ENCODE data around the gene MIPOL1. TPM values are rescaled to one million over a fixed set of nuclear protein-coding genes. Genes with fewer than 3 reads are reported as not detected.

MIPOL1 gene, protein sequence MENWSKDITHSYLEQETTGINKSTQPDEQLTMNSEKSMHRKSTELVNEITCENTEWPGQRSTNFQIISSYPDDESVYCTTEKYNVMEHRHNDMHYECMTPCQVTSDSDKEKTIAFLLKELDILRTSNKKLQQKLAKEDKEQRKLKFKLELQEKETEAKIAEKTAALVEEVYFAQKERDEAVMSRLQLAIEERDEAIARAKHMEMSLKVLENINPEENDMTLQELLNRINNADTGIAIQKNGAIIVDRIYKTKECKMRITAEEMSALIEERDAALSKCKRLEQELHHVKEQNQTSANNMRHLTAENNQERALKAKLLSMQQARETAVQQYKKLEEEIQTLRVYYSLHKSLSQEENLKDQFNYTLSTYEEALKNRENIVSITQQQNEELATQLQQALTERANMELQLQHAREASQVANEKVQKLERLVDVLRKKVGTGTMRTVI
- not detected for total RNA-seq

DNA sequence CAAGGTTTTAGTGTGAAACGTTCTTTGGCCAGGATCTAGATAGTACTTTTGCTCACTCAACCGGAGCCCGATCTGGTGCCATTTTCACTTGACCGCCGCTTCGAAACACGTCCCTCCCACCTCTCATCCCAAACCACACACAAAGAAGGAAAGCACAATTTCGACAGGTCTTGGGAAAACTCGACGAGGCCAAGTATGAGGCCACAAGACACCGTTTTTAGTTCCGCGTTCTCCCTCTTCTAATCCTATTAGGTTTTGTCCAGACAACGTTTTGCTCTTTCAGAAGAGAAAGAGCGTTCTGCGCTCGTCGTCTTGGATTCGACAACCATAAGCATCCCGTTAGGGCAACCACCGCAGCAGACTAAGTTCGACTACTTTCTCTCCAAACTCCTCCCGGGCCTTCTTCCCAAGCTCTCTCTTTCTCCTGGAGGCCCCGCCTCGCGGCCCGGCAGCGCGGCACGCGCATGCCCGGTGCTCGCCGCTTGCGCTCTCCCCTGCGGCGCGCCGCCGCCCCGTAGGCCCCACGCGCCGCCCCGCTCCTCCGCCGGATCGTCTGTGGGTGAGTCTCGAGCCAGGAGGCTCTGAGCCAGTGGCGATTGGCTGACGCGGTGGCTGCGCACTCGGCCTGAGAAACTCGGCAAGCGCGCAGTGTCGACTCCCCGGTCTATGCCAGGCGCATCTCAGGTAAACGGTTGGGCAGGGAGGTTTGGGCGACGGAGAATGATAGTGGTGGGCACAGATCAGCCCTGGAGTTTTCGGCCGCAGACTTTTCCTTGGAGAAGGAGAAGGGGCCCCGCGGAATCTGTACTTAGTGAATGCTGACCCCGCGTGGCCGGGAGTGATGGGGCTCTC is at the start of gene MIPOL1:
Gene MIPOL1, plus strand, starts transcription at position 517 of the 852 bp plus-strand sequence. CDS start 49,952 bp downstream, outside the sequence.

DNA sequence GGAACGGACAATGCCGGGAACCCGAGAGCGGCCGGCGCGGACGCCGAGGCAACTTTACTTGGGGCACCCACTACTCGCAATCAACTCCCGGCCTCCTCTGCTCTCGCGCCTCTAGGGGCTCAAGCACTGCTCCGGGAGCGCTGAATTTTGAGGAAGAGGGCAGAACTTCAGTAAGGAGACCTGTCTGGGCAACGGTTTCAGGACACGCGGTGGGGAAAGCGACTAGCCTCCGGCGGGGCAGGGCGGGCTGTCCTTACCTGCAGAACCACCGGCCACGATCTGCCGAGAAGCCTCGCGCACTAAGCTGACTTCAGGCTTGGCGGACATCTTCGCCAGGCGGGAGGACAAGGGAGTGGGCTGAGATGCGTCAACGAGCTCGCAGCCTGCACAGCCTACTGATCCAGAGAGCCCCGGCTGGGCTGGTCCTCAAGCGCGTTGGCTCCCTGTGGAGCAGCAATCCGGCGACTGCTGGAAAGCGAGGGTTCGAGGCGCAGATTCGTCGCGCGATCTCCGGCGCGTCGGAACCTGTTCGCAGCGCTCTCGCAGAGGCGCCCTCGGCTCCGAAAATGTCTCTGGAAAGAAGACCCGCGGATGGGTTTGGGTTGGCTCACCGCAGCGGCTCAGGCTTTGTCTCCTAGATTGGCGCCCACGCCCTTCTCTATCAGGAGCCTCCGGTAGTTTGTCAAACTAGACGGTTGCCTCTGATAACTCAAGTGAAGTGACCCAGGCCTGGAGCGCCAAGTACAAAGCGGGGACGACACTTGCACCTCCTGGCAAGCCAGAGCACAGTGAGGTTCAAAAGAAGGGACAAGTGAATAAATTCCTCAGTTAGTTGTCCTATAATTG is 25.5 kb upstream of the MIPOL1 start, which contains the start of gene SLC25A21:
Gene SLC25A21, minus strand, starts transcription at position 583 of the 846 bp plus-strand sequence.

GRCh38 chr14:37594971-37595808 is 397.5 kb downstream of the MIPOL1 start, which contains the start of the genes FOXA1 and TTC6:
Gene FOXA1 (minus strand): TSS chr14:37595249. CDS start chr14:37594972, 277 bp downstream.
Gene TTC6 (plus strand): TSS chr14:37595629. CDS start chr14:37622065, 26,436 bp downstream.

Other genes with a start within 250 kb of the MIPOL1 start
- not detected for gene SLC25A21, start 25.3 kb upstream of the MIPOL1 start, total RNA-seq

Data from activated naive CD4-positive, alpha-beta T cell treated with anti-CD3 and anti-CD28 coated beads, Interleukin-2, amount 10 ng/mL, durations not matched to agents 5 hours and 36 hours (primary cell).